Measurements from ENCODE around the gene PTH.

DNA sequence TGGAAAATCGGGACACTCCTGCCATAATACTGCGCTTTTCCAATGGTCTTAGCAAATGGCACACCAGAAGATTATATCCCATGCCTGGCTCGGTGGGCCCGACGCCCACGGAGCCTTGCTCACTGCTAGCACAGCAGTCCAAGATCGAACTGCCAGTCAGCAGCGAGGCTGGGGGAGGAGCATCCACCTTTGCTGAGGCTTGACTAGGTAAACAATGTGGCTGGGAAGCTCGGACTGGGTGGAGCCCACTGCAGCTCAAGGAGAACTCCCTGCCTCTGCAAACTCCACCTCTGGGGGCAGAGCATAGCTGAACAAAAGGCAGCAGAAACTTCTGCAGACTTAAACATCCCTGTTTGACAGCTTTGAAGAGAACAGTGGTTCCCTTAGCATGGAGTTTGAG is 15.6 kb downstream of the PTH start:
- no peak for TF ChIP-seq SUZ12 (IDR thresholded peaks at IDR 0.05; ENCODE audit: extremely low read depth, insufficient read depth, insufficient read length)
- no peak for TF ChIP-seq YY1 (IDR thresholded peaks at IDR 0.05; ENCODE audit: insufficient read depth, insufficient read length)
- no peak for TF ChIP-seq ZNF274 (IDR thresholded peaks at IDR 0.05; ENCODE audit: low read depth, low read length)

Measured in NT2/D1 (cell line).